HG03135 (cell line): ENCODE measurements around the gene L3MBTL1.

Source experiments
- ATAC-seq: cut with Tn5 transposase; IDR thresholded peaks from one replicate; pipeline ENCODE4 v1.9.1; 2021; ENCODE audit warnings: mild to moderate bottlenecking, moderate library complexity; ENCODE audit not compliant: unreplicated experiment

L3MBTL1 gene

GRCh38 chr20:43558412-43559146 is 51.1 kb downstream of the L3MBTL1 start, which contains the start of gene SGK2:
Gene SGK2 (plus strand): TSS chr20:43559027. CDS start chr20:43566496, 7,469 bp downstream.
- ATAC-seq, result no peak

- no peak for ATAC-seq
Observed at GRCh38 chr20:43559147-43559987, 51.9 kb downstream of the L3MBTL1 start.

GRCh38 chr20:43560974-43561373 is 53.5 kb downstream of the L3MBTL1 start:
- no peak for ATAC-seq

- no peak for ATAC-seq
Observed at GRCh38 chr20:43563429-43563828, 55.9 kb downstream of the L3MBTL1 start.

GRCh38 chr20:43563991-43564390 is 56.5 kb downstream of the L3MBTL1 start:
- no peak for ATAC-seq

GRCh38 chr20:43564455-43564854 is 57.0 kb downstream of the L3MBTL1 start:
- ATAC-seq, result no peak

- ATAC-seq, result no peak
Observed at GRCh38 chr20:43564993-43565757, 57.7 kb downstream of the L3MBTL1 start.

- ATAC-seq, result no peak
Observed at GRCh38 chr20:43565758-43566104, 58.2 kb downstream of the L3MBTL1 start.

GRCh38 chr20:43567477-43567876 is 60.0 kb downstream of the L3MBTL1 start:
- ATAC-seq, result no peak

GRCh38 chr20:43568706-43569105 is 61.2 kb downstream of the L3MBTL1 start:
- ATAC-seq, result no peak

GRCh38 chr20:43569282-43569681 is 61.8 kb downstream of the L3MBTL1 start:
- no peak for ATAC-seq

- ATAC-seq, result no peak
Observed at GRCh38 chr20:43570496-43570895, 63.0 kb downstream of the L3MBTL1 start.

GRCh38 chr20:43571310-43571709 is 63.8 kb downstream of the L3MBTL1 start:
- no peak for ATAC-seq

GRCh38 chr20:43571771-43572170 is 64.3 kb downstream of the L3MBTL1 start:
- ATAC-seq, result no peak

- ATAC-seq, result no peak
Observed at GRCh38 chr20:43572891-43573290, 65.4 kb downstream of the L3MBTL1 start.

- ATAC-seq, result no peak
Observed at GRCh38 chr20:43576108-43576507, 68.6 kb downstream of the L3MBTL1 start.

- no peak for ATAC-seq
Observed at GRCh38 chr20:43579861-43580793, 72.6 kb downstream of the L3MBTL1 start.

- no peak for ATAC-seq
Observed at GRCh38 chr20:43583133-43583864, 75.8 kb downstream of the L3MBTL1 start.

- ATAC-seq, result no peak
Observed at GRCh38 chr20:43583982-43584432, 76.5 kb downstream of the L3MBTL1 start.
